Endothelial cell of umbilical vein (primary cell): Measurements from ENCODE around the gene IGFBP6. TPM values are rescaled to one million over a fixed set of nuclear protein-coding genes. Genes with fewer than 3 reads are reported as not detected.

Experiments used
- BruUV-seq: library from RNA; stranded (reverse); fragments of 400-500 nt; replicated peaks from 2 replicates; lab custom pipeline; 2021; lab: Mats Ljungman, UMichigan
- CTCF ChIA-PET: fragments of 300-600, 350-600 bp; sonication (Branson Sonifier 250); formaldehyde crosslinking; loops from one replicate; lab custom pipeline; 2021; ENCODE audit warnings: antibody characterized with exemption, inconsistent platforms; lab: Charles Lee
- POLR2A ChIA-PET: fragments of 300-600, 350-600 bp; sonication (Branson Sonifier 250); formaldehyde crosslinking; loops from one replicate; lab custom pipeline; 2021; ENCODE audit warnings: antibody characterized with exemption, inconsistent platforms; lab: Charles Lee
- DNase-seq: peaks from one replicate; pipeline ENCODE4 v3.0.0-alpha.2; 2011; ENCODE audit warnings: low read depth, low spot score
- FAIRE-seq: peaks from 2 replicates; lab custom pipeline; 2011; peaks lifted over from hg19 to GRCh38; lab: Jason Lieb, UNC
- H2AFZ ChIP-seq: 2 replicates; pipeline ENCODE4 v1.6.0; 2012; ENCODE audit warnings: low read depth, low read length, control low read depth, inconsistent platforms
- H3K27ac ChIP-seq: 2 replicates; pipeline ENCODE4 v1.5.1; 2011; ENCODE audit warnings: low read depth, mild to moderate bottlenecking, control low read depth, low read length, moderate library complexity; ENCODE audit not compliant: insufficient read depth
- H3K27me3 ChIP-seq, 2 experiments: 2 replicates each; pipeline versions ENCODE4 v1.6.0 to v1.6.1; 2011; ENCODE audit warnings: low read length in 2 of 2, mixed read lengths in 1 of 2; ENCODE audit not compliant: control insufficient read depth in 2 of 2, insufficient read depth in 2 of 2
- H3K36me3 ChIP-seq, 2 experiments: 2 replicates in 1 of 2; 3 replicates in 1 of 2; pipeline ENCODE4 v1.5.1; 2011; ENCODE audit warnings: low read length in 2 of 2, mild to moderate bottlenecking in 1 of 2, moderate library complexity in 1 of 2; ENCODE audit not compliant: control insufficient read depth in 2 of 2, insufficient read depth in 2 of 2; ENCODE audit errors: extremely low read depth in 1 of 2
- H3K4me1 ChIP-seq: 3 replicates; pipeline ENCODE4 v1.5.1; 2011; ENCODE audit warnings: mild to moderate bottlenecking, low read length; ENCODE audit not compliant: control insufficient read depth, insufficient read depth; ENCODE audit errors: extremely low read depth
- H3K4me2 ChIP-seq: 2 replicates; pipeline ENCODE4 v1.6.1; 2011; ENCODE audit warnings: low read length, control low read depth, mixed read lengths; ENCODE audit not compliant: insufficient read depth
- H3K4me3 ChIP-seq, 3 experiments: fragments of 200-600 bp in 1 of 3; sonication (generic), shearing (Covaris generic) in 1 of 3; replicated peaks in 1 of 3; 2 replicates each; pipeline ENCODE4 v1.5.1; 2011 to 2016; ENCODE audit warnings: control low read depth in 3 of 3, low read length in 3 of 3, mild to moderate bottlenecking in 2 of 3, inconsistent platforms in 1 of 3, low read depth in 1 of 3, moderate library complexity in 1 of 3; ENCODE audit not compliant: insufficient read depth in 1 of 3
- H3K79me2 ChIP-seq: 2 replicates; pipeline ENCODE4 v1.6.0; 2012; ENCODE audit warnings: low read length, inconsistent platforms; ENCODE audit not compliant: control insufficient read depth, insufficient read depth
- H3K9ac ChIP-seq: replicated peaks from 2 replicates; pipeline ENCODE3; 2011; ENCODE audit warnings: low read length, control low read depth; ENCODE audit not compliant: insufficient read depth; ENCODE audit errors: extremely low read depth
- H3K9me1 ChIP-seq: replicated peaks from 3 replicates; pipeline ENCODE4 v1.6.0; 2011; ENCODE audit warnings: mild to moderate bottlenecking, low read length; ENCODE audit not compliant: control insufficient read depth, insufficient read depth; ENCODE audit errors: extremely low read depth
- H3K9me3 ChIP-seq: replicated peaks from 2 replicates; pipeline ENCODE4 v1.5.1; 2012; ENCODE audit warnings: low read length, inconsistent platforms; ENCODE audit not compliant: control insufficient read depth, insufficient read depth
- H4K20me1 ChIP-seq: replicated peaks from 2 replicates; pipeline ENCODE3; 2011; ENCODE audit warnings: mild to moderate bottlenecking, low read length; ENCODE audit not compliant: control insufficient read depth, insufficient read depth; ENCODE audit errors: extremely low read depth
- GATA2 ChIP-seq: IDR thresholded peaks from 2 replicates; pipeline ENCODE4 v1.7.0; 2011; ENCODE audit warnings: low read depth, mild to moderate bottlenecking, moderate library complexity, mixed read lengths, low read length; ENCODE audit not compliant: insufficient read length, insufficient read depth
- MYC ChIP-seq: IDR thresholded peaks from one replicate; pipeline ENCODE4 v1.6.1; 2011; ENCODE audit warnings: mild to moderate bottlenecking, low read depth, low read length
- POLR2A ChIP-seq: IDR thresholded peaks from 2 replicates; pipeline ENCODE4 v1.6.1; 2012; ENCODE audit warnings: low read depth, mild to moderate bottlenecking, control low read depth, low read length
- POLR2AphosphoS5 ChIP-seq: IDR thresholded peaks from 2 replicates; pipeline ENCODE4 v1.6.1; 2012; ENCODE audit warnings: low read depth, mild to moderate bottlenecking, control low read depth, low read length, moderate library complexity; ENCODE audit not compliant: insufficient read depth
- dilution Hi-C: fragments of 300-500 bp; cut with MboI; formaldehyde crosslinking; loops from one replicate; pipeline ENCODE4 v1.15.0; 2019; ENCODE audit warnings: low sequenced_read_pairs; ENCODE audit not compliant: extremely low pct_ligation_motif_present
- intact Hi-C: fragments of 100-400 bp; cut with micrococcal nuclease; formaldehyde crosslinking; loops from one replicate; pipeline ENCODE4 v1.10.0; 2022
- polyA plus RNA-seq, 4 experiments: library from polyadenylated mRNA; depleted of rRNA in 3 of 4; stranded (reverse) in 3 of 4; unstranded in 1 of 4; fragments of >200 nt; gene quantifications; 2 replicates each; pipeline versions ENCODE4 v1.2.1 to v1.2.3, GENCODE V29; 2011 to 2012; ENCODE audit warnings: missing spikeins in 1 of 4
- total RNA-seq: library from RNA; stranded (reverse); gene quantifications from 2 replicates; pipeline ENCODE4 v1.2.3, GENCODE V29; 2021
- TF ChIP-seq, protein P1 (sequence below), 2 donors: IDR thresholded peaks; 1 replicate in 1 of 2; 2 replicates in 1 of 2; pipeline ENCODE4 v1.5.1; 2011; ENCODE audit warnings: low read length in 2 of 2, mild to moderate bottlenecking in 2 of 2, moderate library complexity in 2 of 2, control low read depth in 1 of 2, inconsistent platforms in 1 of 2, low read depth in 1 of 2; ENCODE audit not compliant: insufficient read depth in 1 of 2; ENCODE audit errors: extremely low read depth in 1 of 2

Gene IGFBP6
- total and polyA plus RNA-seq, 2 donors (not counting 3 experiments of a cell fraction or from before 2014, with no cell fraction given), result 14.1 to 18.2 TPM

- dilution Hi-C loops, result no loop called here
- FAIRE-seq, result peak; percentile 92
Measured at GRCh38 chr12:53065975-53066931, 31.2 kb upstream of the IGFBP6 start.

More at GRCh38 chr12:53065975-53066931, 31.2 kb upstream of the IGFBP6 start:
- intact Hi-C loops, result loop anchor here (1.0 kb wide), 4 partner anchors 33 to 131 kb away; no protein-coding TSS in a partner anchor
- Histone ChIP-seq H3K79me2 (no peaks in the 10 kb centered on the region), H3K9ac (no peak overlapping the region), H3K4me1 (peaks cover 22% of the 10 kb centered on the region), H2AFZ (no peak overlapping the region), H3K27ac (peak overlapping the region; percentile 44), H3K4me2 (peak overlapping the region; percentile 19), H3K9me1 (no peaks in the 10 kb centered on the region), H3K27me3 (no peaks in the 10 kb centered on the region), H3K4me3 (no peak overlapping the region), H4K20me1 (no peaks in the 10 kb centered on the region), H3K36me3 (peaks cover 3 to 21% of the 10 kb centered on the region in 2 experiments), H3K9me3 (no peaks in the 10 kb centered on the region)
- TF ChIP-seq POLR2AphosphoS5 (peak; percentile 46), POLR2A (peak; percentile 39), GATA2 (no peak), MYC (no peak)
- TF ChIP-seq, protein P1, sequence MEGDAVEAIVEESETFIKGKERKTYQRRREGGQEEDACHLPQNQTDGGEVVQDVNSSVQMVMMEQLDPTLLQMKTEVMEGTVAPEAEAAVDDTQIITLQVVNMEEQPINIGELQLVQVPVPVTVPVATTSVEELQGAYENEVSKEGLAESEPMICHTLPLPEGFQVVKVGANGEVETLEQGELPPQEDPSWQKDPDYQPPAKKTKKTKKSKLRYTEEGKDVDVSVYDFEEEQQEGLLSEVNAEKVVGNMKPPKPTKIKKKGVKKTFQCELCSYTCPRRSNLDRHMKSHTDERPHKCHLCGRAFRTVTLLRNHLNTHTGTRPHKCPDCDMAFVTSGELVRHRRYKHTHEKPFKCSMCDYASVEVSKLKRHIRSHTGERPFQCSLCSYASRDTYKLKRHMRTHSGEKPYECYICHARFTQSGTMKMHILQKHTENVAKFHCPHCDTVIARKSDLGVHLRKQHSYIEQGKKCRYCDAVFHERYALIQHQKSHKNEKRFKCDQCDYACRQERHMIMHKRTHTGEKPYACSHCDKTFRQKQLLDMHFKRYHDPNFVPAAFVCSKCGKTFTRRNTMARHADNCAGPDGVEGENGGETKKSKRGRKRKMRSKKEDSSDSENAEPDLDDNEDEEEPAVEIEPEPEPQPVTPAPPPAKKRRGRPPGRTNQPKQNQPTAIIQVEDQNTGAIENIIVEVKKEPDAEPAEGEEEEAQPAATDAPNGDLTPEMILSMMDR (IDR thresholded peaks at IDR 0.05; ENCODE audit: extremely low read depth in 1 of 2, insufficient read depth in 1 of 2, low read depth in 1 of 2, low read length in 2 of 2), result peak; percentile 85 to 90
- DNase-seq, result peak; percentile 65
- no TSS peak for BruUV-seq
- ChIA-PET CTCF (interaction anchor here (0.5 to 14.2 kb wide), 45 partner anchors 9 to 279 kb away, joined by 3 to 463 read pairs (median 6); partner anchors contain the start of genes AAAS, CSAD, ESPL1 and IGFBP6), POLR2A (interaction anchor here (0.6 to 1.3 kb wide), 7 partner anchors 13 to 222 kb away, joined by 3 to 9 read pairs (median 4); partner anchors contain the start of gene SPRYD3)
